Measurements from ENCODE around the gene PLXNA2. TPM values are rescaled to one million over a fixed set of nuclear protein-coding genes. Genes with fewer than 3 reads are reported as not detected.

PLXNA2 gene
- total and polyA plus RNA-seq, 2 donors (not counting 1 experiment from before 2014, with no cell fraction given): 0.31 to 1.2 TPM

DNA sequence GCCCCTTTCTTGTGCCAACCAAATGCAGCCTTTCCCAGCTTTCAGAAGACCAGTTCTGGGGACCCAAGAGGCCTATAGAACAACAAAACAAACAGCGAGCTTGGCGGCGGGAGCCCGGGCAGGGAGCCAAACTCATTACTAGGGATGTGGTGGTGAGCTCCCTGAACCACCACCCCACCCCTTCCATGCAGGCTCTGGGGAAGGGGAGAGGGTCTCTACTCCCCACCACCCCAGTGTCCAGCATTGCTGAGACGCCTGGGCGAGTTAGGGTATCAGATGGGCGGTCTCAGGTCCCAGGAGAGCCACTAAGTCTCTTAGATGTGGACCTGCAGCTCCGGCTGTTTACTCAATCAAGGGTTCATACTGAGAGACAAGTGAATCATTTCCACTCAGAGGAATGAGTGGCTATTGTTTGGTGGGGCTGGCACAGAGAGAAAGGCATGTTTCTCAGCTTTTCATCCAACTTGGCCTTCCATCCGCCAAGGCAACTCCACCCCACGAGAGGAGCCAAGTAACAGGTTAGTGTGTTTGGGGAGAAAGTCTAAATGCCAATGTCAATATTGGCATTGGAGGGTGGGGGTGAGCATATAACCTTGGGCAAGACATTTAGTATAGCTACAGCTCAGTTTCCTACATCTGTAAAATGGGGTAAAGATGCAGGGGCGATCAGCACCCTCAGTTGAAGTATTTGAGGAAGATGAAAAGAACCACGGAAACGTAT lies 40.9 kb downstream of the PLXNA2 start:
- Histone ChIP-seq H3K4me2 (replicated peaks; ENCODE audit: low read depth, low read length, poor library complexity, severe bottlenecking) (no peak overlapping the region), H3K36me3 (replicated peaks in 1 of 2; ENCODE audit: control extremely low read depth in 1 of 2, control insufficient read depth in 1 of 2, extremely low read depth in 1 of 2, insufficient read depth in 2 of 2, low read length in 1 of 2) (no peaks in the 10 kb centered on the region), H3K27ac (ENCODE audit: low read length in 2 of 2) (no peak overlapping the region), H4K20me1 (ENCODE audit: control insufficient read depth, insufficient read depth, low read length, poor library complexity, severe bottlenecking) (no peaks in the 10 kb centered on the region), H3K9me3 (ENCODE audit: control extremely low read depth in 1 of 3, control insufficient read depth in 2 of 3, insufficient read depth in 1 of 3, low read length in 2 of 3) (peaks cover 0 to 3% (median 0%) of the 10 kb centered on the region in 3 donors), H3K4me3 (ENCODE audit: control extremely low read depth in 1 of 5, extremely low read depth in 1 of 5, insufficient read depth in 1 of 5, low read depth in 2 of 5, low read length in 4 of 5) (no peak overlapping the region), H3K4me1 (ENCODE audit: control insufficient read depth in 2 of 2, insufficient read depth in 2 of 2, low read length in 2 of 2) (no peaks in the 10 kb centered on the region), H2AFZ (ENCODE audit: insufficient read depth, low read depth, low read length, poor library complexity, severe bottlenecking) (no peak overlapping the region), H3K9ac (ENCODE audit: low read length) (no peak overlapping the region), H3K27me3 (replicated peaks in 1 of 4; ENCODE audit: control extremely low read depth in 1 of 4, control insufficient read depth in 3 of 4, insufficient read depth in 4 of 4, low read length in 3 of 4) (no peaks in the 10 kb centered on the region), H3K79me2 (ENCODE audit: control insufficient read depth, insufficient read depth, low read length) (no peaks in the 10 kb centered on the region)
- Mint-ChIP-seq H3K4me3 (no peak overlapping the region), H3K9me3 (ENCODE audit: insufficient read depth) (no peaks in the 10 kb centered on the region), H3K27ac (no peak overlapping the region), H3K4me1 (no peaks in the 10 kb centered on the region), H3K27me3 (no peaks in the 10 kb centered on the region)
- POLR2A ChIA-PET: no interaction called here
- CTCF ChIA-PET: no interaction called here
- intact Hi-C loops (cut with micrococcal nuclease): no loop called here
- DNase-seq: no peak
- TF ChIP-seq, protein P1, sequence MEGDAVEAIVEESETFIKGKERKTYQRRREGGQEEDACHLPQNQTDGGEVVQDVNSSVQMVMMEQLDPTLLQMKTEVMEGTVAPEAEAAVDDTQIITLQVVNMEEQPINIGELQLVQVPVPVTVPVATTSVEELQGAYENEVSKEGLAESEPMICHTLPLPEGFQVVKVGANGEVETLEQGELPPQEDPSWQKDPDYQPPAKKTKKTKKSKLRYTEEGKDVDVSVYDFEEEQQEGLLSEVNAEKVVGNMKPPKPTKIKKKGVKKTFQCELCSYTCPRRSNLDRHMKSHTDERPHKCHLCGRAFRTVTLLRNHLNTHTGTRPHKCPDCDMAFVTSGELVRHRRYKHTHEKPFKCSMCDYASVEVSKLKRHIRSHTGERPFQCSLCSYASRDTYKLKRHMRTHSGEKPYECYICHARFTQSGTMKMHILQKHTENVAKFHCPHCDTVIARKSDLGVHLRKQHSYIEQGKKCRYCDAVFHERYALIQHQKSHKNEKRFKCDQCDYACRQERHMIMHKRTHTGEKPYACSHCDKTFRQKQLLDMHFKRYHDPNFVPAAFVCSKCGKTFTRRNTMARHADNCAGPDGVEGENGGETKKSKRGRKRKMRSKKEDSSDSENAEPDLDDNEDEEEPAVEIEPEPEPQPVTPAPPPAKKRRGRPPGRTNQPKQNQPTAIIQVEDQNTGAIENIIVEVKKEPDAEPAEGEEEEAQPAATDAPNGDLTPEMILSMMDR (IDR thresholded peaks at IDR 0.05): no peak
- TF ChIP-seq EZH2 (IDR thresholded peaks at IDR 0.05; ENCODE audit: borderline replicate concordance, insufficient read depth, low read depth, low read length, poor library complexity, severe bottlenecking): no peak
- WGBS (ENCODE audit: insufficient coverage): 82% methylated on average over 4 of the region's 13 CpGs
- ATAC-seq (ENCODE audit: low read depth): no peak

DNA sequence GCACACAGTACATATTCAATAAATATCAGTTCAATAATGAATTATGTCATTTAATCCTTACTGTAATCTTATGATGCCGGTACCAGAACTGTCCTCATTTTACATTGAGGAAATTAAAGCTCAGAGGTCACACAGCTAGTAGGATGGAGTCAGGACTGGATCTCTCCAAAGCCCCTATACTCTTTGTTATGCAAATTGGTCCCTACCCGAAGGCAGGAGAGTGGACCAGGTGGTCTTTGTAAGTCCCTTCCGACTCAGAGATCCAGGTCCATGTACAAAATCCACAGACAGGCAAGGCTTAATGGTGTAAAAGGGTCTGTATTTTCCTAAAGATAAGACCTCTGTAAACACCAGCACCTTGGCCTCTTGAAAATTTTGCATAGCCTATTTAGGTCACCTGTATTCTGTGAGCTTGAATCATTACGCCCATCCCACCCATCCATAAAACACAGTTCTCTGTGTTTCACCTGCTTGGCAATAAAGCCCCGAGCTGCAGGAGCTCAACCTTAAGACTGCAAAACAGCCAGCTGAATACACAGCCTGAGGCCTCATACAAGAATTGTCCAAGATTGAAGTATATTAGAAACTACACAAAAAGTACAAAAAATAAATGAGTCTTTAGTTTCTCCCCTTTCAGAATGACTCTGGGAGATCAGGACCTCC lies 41.7 kb downstream of the PLXNA2 start:
- ChIA-PET CTCF (no interaction called here), POLR2A (no interaction called here)
- Histone ChIP-seq H3K79me2 (ENCODE audit: control insufficient read depth, insufficient read depth, low read length) (no peaks in the 10 kb centered on the region), H2AFZ (ENCODE audit: insufficient read depth, low read depth, low read length, poor library complexity, severe bottlenecking) (no peak overlapping the region), H3K9ac (ENCODE audit: low read length) (no peak overlapping the region), H3K27ac (ENCODE audit: low read length in 2 of 2) (no peak overlapping the region), H3K4me3 (ENCODE audit: control extremely low read depth in 1 of 5, extremely low read depth in 1 of 5, insufficient read depth in 1 of 5, low read depth in 2 of 5, low read length in 4 of 5) (no peak overlapping the region), H3K4me1 (ENCODE audit: control insufficient read depth in 2 of 2, insufficient read depth in 2 of 2, low read length in 2 of 2) (no peaks in the 10 kb centered on the region), H4K20me1 (ENCODE audit: control insufficient read depth, insufficient read depth, low read length, poor library complexity, severe bottlenecking) (no peaks in the 10 kb centered on the region), H3K4me2 (replicated peaks; ENCODE audit: low read depth, low read length, poor library complexity, severe bottlenecking) (no peak overlapping the region), H3K36me3 (replicated peaks in 1 of 2; ENCODE audit: control extremely low read depth in 1 of 2, control insufficient read depth in 1 of 2, extremely low read depth in 1 of 2, insufficient read depth in 2 of 2, low read length in 1 of 2) (no peaks in the 10 kb centered on the region), H3K27me3 (replicated peaks in 1 of 4; ENCODE audit: control extremely low read depth in 1 of 4, control insufficient read depth in 3 of 4, insufficient read depth in 4 of 4, low read length in 3 of 4) (no peaks in the 10 kb centered on the region), H3K9me3 (ENCODE audit: control extremely low read depth in 1 of 3, control insufficient read depth in 2 of 3, insufficient read depth in 1 of 3, low read length in 2 of 3) (no peaks in the 10 kb centered on the region)
- Mint-ChIP-seq H3K27ac (no peak overlapping the region), H3K4me1 (no peaks in the 10 kb centered on the region), H3K27me3 (no peaks in the 10 kb centered on the region), H3K4me3 (no peak overlapping the region), H3K9me3 (ENCODE audit: insufficient read depth) (no peaks in the 10 kb centered on the region)
- ATAC-seq (ENCODE audit: low read depth): no peak
- DNase-seq: no peak
- TF ChIP-seq, protein P1 (IDR thresholded peaks at IDR 0.05): no peak
- 100% methylated on average over 1 of the region's 5 CpGs for WGBS (ENCODE audit: insufficient coverage)
- intact Hi-C loops (cut with micrococcal nuclease): no loop called here
